HCT116 (cell line): ENCODE measurements around the gene OR8H1. TPM values are rescaled to one million over a fixed set of nuclear protein-coding genes. Genes with fewer than 3 reads are reported as not detected.

Source experiments
- ATAC-seq: fragments of 200-7000 bp; cut with Tn5 transposase; 2 replicates; pipeline ENCODE4 v1.9.1; 2020; ENCODE audit warnings: mild to moderate bottlenecking, moderate library complexity
- BruUV-seq: library from RNA; stranded (reverse); fragments of 400-500 nt; replicated peaks from 2 replicates; lab custom pipeline; 2021; lab: Mats Ljungman, UMichigan
- CTCF ChIA-PET: fragments of 300-600 bp; sonication (Branson Sonifier 250); formaldehyde crosslinking; loops from one replicate; lab custom pipeline; 2021; ENCODE audit warnings: antibody characterized with exemption; lab: Charles Lee
- POLR2A ChIA-PET: fragments of 300-600, 350-600 bp; sonication (Branson Sonifier 250); formaldehyde crosslinking; loops from one replicate; lab custom pipeline; 2021; ENCODE audit warnings: antibody characterized with exemption; lab: Charles Lee
- RAD21 ChIA-PET, 2 experiments: fragments of 300-600 bp; sonication (Branson Sonifier 250); formaldehyde crosslinking; loops; one replicate each; lab custom pipeline; 2023; ENCODE audit warnings: low total read pairs in 2 of 2; ENCODE audit not compliant: uncharacterized antibody in 2 of 2, unreplicated experiment in 2 of 2, low non-redundant PET in 1 of 2; lab: Charles Lee
- DNase-seq: peaks from one replicate; pipeline ENCODE4 v3.0.0-alpha.2; 2010; ENCODE audit warnings: low read depth, low spot score
- H2AFZ ChIP-seq: fragments of 200-600 bp; shearing (Covaris generic), sonication (generic); 2 replicates; pipeline ENCODE4 v1.6.1; 2017; ENCODE audit warnings: low read depth, mixed run types, mixed read lengths, antibody characterized with exemption, low read length; ENCODE audit not compliant: poor library complexity, severe bottlenecking
- H3K27ac ChIP-seq: 2 replicates; pipeline ENCODE4 v1.5.1; 2012; ENCODE audit warnings: low read depth, low read length
- H3K27me3 ChIP-seq: fragments of 200-600 bp; sonication (generic); 2 replicates; pipeline ENCODE4 v1.6.1; 2016; ENCODE audit warnings: mixed run types, low read length, mixed read lengths; ENCODE audit not compliant: insufficient read depth
- H3K36me3 ChIP-seq, 2 experiments: fragments of 200-500 bp in 1 of 2; fragments of 200-600 bp in 1 of 2; sonication (Bioruptor generic) in 1 of 2; sonication (generic) in 1 of 2; 2 replicates each; pipeline versions ENCODE4 v1.5.1 to v1.6.1; 2014 to 2016; ENCODE audit warnings: low read length in 2 of 2, inconsistent platforms in 1 of 2, mixed read lengths in 1 of 2, mixed run types in 1 of 2; ENCODE audit not compliant: insufficient read depth in 2 of 2, control insufficient read depth in 1 of 2
- H3K4me1 ChIP-seq, 2 experiments: fragments of 200-600 bp in 1 of 2; sonication (generic) in 1 of 2; 2 replicates each; pipeline versions ENCODE4 v1.5.1 to v1.6.1; 2012 to 2017; ENCODE audit warnings: low read length in 2 of 2, inconsistent platforms in 1 of 2, mild to moderate bottlenecking in 1 of 2, mixed read lengths in 1 of 2, mixed run types in 1 of 2, moderate library complexity in 1 of 2; ENCODE audit not compliant: insufficient read depth in 2 of 2, control insufficient read depth in 1 of 2
- H3K4me2 ChIP-seq: fragments of 200-600 bp; sonication (generic); 2 replicates; pipeline ENCODE4 v1.6.1; 2017; ENCODE audit warnings: mixed run types, low read length, mixed read lengths
- H3K4me3 ChIP-seq, 2 experiments: fragments of 200-600 bp in 1 of 2; sonication (generic) in 1 of 2; replicated peaks in 1 of 2; 2 replicates each; pipeline ENCODE4 v1.5.1; 2011 to 2016; ENCODE audit warnings: low read length in 2 of 2, control low read depth in 1 of 2, low read depth in 1 of 2, mild to moderate bottlenecking in 1 of 2, mixed read lengths in 1 of 2, mixed run types in 1 of 2
- H3K79me2 ChIP-seq: fragments of 200-600 bp; sonication (generic); 2 replicates; pipeline ENCODE4 v1.6.1; 2017; ENCODE audit warnings: mild to moderate bottlenecking, mixed run types, low read length, moderate library complexity, mixed read lengths; ENCODE audit not compliant: insufficient read depth
- H3K9ac ChIP-seq: fragments of 200-600 bp; sonication (generic); 2 replicates; pipeline ENCODE4 v1.6.1; 2016; ENCODE audit warnings: low read length, mixed read lengths
- H3K9me2 ChIP-seq: fragments of 200-600 bp; sonication (generic), shearing (Covaris generic); 2 replicates; pipeline ENCODE4 v1.6.1; 2017; ENCODE audit warnings: mixed run types, mild to moderate bottlenecking, moderate library complexity; ENCODE audit not compliant: insufficient read depth
- H3K9me3 ChIP-seq, 2 experiments: fragments of 200-500 bp in 1 of 2; fragments of 200-600 bp in 1 of 2; sonication (Bioruptor generic) in 1 of 2; sonication (generic) in 1 of 2; 2 replicates each; pipeline ENCODE4 v1.6.1; 2014 to 2017; ENCODE audit warnings: low read length in 2 of 2, mixed read lengths in 2 of 2, inconsistent platforms in 1 of 2, low read depth in 1 of 2, mild to moderate bottlenecking in 1 of 2, mixed run types in 1 of 2, moderate library complexity in 1 of 2; ENCODE audit not compliant: control insufficient read depth in 1 of 2, insufficient read depth in 1 of 2
- H4K20me1 ChIP-seq: fragments of 200-600 bp; sonication (generic), shearing (Covaris generic); 2 replicates; pipeline ENCODE4 v1.6.1; 2017; ENCODE audit warnings: mixed run types, mild to moderate bottlenecking, moderate library complexity; ENCODE audit not compliant: insufficient read depth
- CEBPB ChIP-seq: IDR thresholded peaks from 2 replicates; pipeline ENCODE4 v1.6.1; 2012; ENCODE audit warnings: low read depth
- EGR1 ChIP-seq: IDR thresholded peaks from 2 replicates; pipeline ENCODE4 v1.6.1; 2012; ENCODE audit warnings: low read depth
- ELF1 ChIP-seq: IDR thresholded peaks from 2 replicates; pipeline ENCODE4 v1.6.1; 2012; ENCODE audit warnings: low read depth, borderline replicate concordance
- EZH2 ChIP-seq: fragments of 200-600 bp; sonication (generic); IDR thresholded peaks from 2 replicates; pipeline ENCODE4 v1.6.1; 2017; ENCODE audit warnings: antibody characterized with exemption, mixed run types
- EZH2phosphoT487 ChIP-seq: fragments of 200-600 bp; IDR thresholded peaks from 2 replicates; pipeline ENCODE4 v1.6.1; 2018; ENCODE audit warnings: antibody characterized with exemption, borderline replicate concordance
- POLR2A ChIP-seq: IDR thresholded peaks from 2 replicates; pipeline ENCODE4 v1.7.0; 2011; ENCODE audit warnings: borderline replicate concordance; ENCODE audit not compliant: insufficient read depth, insufficient read length; ENCODE audit errors: extremely low read depth
- RAD21 ChIP-seq: IDR thresholded peaks from 2 replicates; pipeline ENCODE4 v1.6.1; 2012; ENCODE audit warnings: low read depth, mild to moderate bottlenecking
- SIN3A ChIP-seq: IDR thresholded peaks from 2 replicates; pipeline ENCODE4 v1.6.1; 2012; ENCODE audit warnings: low read depth
- SRF ChIP-seq: IDR thresholded peaks from 2 replicates; pipeline ENCODE4 v1.6.1; 2012; ENCODE audit warnings: low read depth
- TCF7L2 ChIP-seq: IDR thresholded peaks from 2 replicates; pipeline ENCODE4 v1.7.0; 2011; ENCODE audit warnings: borderline replicate concordance, inconsistent platforms; ENCODE audit not compliant: insufficient read depth, insufficient read length; ENCODE audit errors: extremely low read depth
- intact Hi-C: fragments of 100-400 bp; cut with micrococcal nuclease; formaldehyde crosslinking; loops from 2 replicates; pipeline ENCODE4 v1.10.0; 2022
- total RNA-seq: library from RNA; stranded (reverse); gene quantifications from one replicate; pipeline ENCODE4 v1.2.1, GENCODE V29; 2021; ENCODE audit not compliant: unreplicated experiment
- TF ChIP-seq, protein P1 (sequence below): IDR thresholded peaks from 2 replicates; pipeline ENCODE4 v1.6.1; 2012; ENCODE audit warnings: low read depth

Gene OR8H1
- total RNA-seq, 1 experiment from 2014 or later, result not detected

DNA sequence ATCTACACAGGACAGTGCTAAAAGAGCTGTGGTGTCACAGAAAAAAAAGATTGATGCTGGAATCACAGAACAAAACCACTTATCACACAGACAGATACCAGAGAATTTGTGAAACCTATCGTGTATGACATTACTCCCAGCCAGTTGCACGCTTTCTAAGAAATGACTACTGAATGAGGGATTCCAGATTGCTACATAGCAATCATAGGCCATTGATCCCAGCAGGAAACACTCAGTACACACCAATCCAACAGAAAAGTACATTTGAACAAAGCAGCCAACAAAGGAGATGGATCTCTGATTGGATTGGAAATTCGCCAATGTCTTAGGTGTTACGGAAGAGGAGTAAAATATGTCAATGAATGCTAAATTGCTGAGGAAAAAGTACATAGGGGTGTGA is 4.8 kb upstream of the OR8H1 start:
- no peak for ATAC-seq
- intact Hi-C loops, result no loop called here
- Histone ChIP-seq H3K36me3 (no peaks in the 10 kb centered on the region), H3K4me1 (no peaks in the 10 kb centered on the region), H4K20me1 (no peaks in the 10 kb centered on the region), H3K4me3 (no peak overlapping the region), H2AFZ (no peak overlapping the region), H3K9ac (no peak overlapping the region), H3K27me3 (no peaks in the 10 kb centered on the region), H3K9me2 (no peaks in the 10 kb centered on the region)
- BruUV-seq, result no TSS peak
- CTCF ChIA-PET, result no interaction called here
- POLR2A ChIA-PET, result no interaction called here
- no peak for DNase-seq
- no peak for TF ChIP-seq SRF
- no peak for TF ChIP-seq POLR2A
- no peak for TF ChIP-seq EGR1
- no peak for TF ChIP-seq CEBPB
- TF ChIP-seq SIN3A, result no peak
- TF ChIP-seq, protein P1, sequence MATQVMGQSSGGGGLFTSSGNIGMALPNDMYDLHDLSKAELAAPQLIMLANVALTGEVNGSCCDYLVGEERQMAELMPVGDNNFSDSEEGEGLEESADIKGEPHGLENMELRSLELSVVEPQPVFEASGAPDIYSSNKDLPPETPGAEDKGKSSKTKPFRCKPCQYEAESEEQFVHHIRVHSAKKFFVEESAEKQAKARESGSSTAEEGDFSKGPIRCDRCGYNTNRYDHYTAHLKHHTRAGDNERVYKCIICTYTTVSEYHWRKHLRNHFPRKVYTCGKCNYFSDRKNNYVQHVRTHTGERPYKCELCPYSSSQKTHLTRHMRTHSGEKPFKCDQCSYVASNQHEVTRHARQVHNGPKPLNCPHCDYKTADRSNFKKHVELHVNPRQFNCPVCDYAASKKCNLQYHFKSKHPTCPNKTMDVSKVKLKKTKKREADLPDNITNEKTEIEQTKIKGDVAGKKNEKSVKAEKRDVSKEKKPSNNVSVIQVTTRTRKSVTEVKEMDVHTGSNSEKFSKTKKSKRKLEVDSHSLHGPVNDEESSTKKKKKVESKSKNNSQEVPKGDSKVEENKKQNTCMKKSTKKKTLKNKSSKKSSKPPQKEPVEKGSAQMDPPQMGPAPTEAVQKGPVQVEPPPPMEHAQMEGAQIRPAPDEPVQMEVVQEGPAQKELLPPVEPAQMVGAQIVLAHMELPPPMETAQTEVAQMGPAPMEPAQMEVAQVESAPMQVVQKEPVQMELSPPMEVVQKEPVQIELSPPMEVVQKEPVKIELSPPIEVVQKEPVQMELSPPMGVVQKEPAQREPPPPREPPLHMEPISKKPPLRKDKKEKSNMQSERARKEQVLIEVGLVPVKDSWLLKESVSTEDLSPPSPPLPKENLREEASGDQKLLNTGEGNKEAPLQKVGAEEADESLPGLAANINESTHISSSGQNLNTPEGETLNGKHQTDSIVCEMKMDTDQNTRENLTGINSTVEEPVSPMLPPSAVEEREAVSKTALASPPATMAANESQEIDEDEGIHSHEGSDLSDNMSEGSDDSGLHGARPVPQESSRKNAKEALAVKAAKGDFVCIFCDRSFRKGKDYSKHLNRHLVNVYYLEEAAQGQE, result no peak
- no peak for TF ChIP-seq EZH2phosphoT487
- TF ChIP-seq RAD21, result no peak
- TF ChIP-seq ELF1, result no peak
- no peak for TF ChIP-seq EZH2
- no peak for TF ChIP-seq TCF7L2
- TF ChIP-seq, all 23 proteins: peak for 0
- H3K4me2 ChIP-seq, result no peak overlapping the region
- H3K9me3 ChIP-seq, result peaks cover 0 to 11% of the 10 kb centered on the region in 2 experiments; a peak in 1 of 4 replicates
- RAD21 ChIA-PET, result no interaction called here
- H3K79me2 ChIP-seq, result no peaks in the 10 kb centered on the region
- no peak overlapping the region for H3K27ac ChIP-seq
